Activated gamma-delta T cell treated with anti-CD3 and anti-CD28 coated beads, Interleukin-2, amount 50 U/mL, for 16 hours (primary cell): ENCODE measurements around the gene FBXO9.

Source experiments
- DNase-seq: peaks from one replicate; pipeline ENCODE4 v3.0.0-alpha.2; 2020; ENCODE audit warnings: low read depth

The FBXO9 gene

GRCh38 chr6:53065266-53066076 is at the start of gene FBXO9:
Gene FBXO9 (plus strand): TSS chr6:53065404. CDS start chr6:53065790, 386 bp downstream.
- peak; percentile 66 for DNase-seq

DNA sequence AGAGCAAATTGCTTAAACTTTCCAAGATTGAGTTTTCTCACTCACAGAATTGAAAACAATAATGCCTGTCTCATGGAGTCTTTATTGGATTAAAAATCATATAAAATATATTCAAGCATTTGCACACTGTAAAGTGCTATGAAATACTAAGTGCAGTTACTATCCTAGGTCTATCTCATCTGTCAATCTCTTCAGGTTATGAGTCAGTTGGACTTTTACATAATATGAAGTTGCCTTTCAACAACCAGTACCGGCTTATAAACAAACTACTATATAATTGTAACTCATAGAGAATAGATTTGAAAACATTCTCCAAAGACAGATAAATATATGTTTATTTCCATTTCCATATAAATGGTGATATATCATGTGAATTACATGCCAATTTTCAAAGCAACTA is 49.7 kb upstream of the FBXO9 start:
- no peak for DNase-seq

- no peak for DNase-seq
Observed at GRCh38 chr6:53018446-53018845, 46.8 kb upstream of the FBXO9 start.

DNA sequence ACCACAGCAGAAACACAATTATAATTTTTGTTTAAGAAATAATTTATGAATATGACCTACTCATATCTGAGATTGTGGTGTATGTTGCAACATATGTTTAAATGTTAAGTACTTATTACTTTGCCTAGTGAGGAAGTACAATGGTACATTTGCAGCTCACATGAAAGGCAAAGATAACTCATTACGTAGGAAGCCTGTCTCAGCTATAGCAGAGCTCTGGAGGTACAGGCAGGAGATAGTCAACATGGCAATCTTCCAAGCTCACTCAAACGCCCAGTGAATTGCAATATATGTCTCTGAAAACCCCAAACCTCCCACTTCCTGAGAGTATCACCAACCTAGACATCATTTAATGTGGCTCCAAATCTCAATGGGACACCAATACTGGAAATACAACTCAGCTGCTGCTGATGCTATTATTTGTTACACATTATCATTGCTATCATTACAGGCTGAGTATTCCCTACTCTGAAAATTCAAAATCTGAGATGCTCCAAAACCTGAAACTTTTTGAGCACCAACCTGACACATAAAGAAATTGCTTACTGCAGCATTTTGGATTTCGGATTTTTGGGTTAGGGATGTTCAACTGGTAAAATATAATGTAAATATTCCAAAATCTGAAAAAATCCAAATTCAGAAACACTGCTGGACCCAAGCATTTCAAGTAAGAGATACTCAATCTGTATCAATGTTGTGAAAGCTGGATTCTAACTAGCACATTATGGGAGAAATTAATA is 45.0 kb upstream of the FBXO9 start:
- no peak for DNase-seq

DNA sequence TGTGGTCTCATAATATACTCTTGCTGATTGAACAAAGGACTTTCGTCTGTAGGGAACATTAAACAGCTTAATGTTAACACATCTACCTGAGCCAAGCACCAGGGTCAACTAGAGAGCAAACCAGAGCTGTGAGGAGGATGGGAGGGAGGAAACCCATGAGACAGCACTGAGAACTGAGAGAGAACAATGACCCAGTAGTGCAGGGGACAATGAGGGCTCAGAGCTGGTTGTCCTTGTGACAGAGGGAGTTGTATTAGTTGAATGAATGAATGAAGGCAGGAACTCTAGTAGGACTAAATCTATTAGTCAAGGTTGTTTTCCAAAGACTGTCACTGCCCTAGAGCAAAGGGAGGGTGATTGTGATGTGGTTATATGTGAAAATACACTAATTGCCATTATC is 41.9 kb upstream of the FBXO9 start:
- no peak for DNase-seq

DNA sequence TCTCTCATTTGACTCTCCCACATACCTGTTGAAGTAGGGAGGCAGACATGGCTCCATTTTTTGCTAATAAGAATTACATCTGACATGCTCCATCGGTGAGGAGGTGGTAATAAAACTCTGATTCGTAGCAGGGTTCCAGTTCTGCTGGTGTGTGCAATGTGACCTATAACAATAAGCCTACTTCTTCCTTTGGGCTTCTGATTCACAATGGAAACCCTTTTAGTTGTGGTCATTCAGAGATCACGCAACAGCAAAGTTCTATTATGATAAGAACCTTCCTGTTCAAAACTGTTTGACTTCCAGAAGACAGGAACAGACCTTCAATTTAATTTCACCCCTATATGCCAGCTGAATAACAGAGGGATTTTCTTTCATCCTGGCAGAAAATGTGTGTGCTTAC is 38.7 kb upstream of the FBXO9 start:
- no peak for DNase-seq

- no peak for DNase-seq
Observed at GRCh38 chr6:53027131-53027718, 38.0 kb upstream of the FBXO9 start.

- DNase-seq, result no peak
Observed at GRCh38 chr6:53028467-53028866, 36.7 kb upstream of the FBXO9 start.

DNA sequence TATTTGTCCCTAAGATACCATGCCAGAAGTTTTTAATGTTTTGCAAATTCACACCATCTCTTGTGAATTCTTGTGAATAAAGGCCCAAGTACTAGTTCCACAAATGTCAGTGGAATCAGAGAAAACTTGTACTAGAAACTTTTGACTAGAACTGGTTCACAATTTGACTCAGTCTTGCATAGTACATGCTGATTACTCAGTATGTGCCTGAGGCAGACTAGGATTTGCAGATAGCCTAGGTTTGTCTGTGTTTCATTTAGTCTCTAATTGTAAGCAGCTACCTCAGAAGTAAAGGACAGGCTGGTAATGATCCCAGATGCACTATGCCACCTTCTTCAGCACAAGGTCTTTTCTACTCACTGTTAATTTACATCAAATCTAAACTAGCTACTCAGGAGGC is 35.9 kb upstream of the FBXO9 start:
- DNase-seq, result no peak

DNA sequence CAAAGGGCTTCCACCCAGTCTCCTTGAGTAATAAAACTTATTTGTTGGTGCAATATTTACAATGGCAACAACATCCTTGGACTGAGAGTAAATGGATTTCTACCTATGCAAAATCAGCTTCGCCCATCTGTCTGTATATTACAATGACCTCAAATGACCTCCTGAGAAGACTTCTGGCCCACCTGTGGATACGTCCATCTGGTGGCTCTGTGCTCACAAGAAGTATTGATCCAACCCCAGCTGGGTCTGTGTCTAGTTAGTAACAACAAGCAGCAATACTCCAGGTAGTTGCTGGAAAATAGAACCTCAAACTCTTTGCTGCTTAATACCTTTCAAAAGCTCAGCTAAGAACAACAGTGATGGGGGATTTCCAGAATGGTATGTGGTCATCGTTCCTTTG is 35.4 kb upstream of the FBXO9 start:
- no peak for DNase-seq

DNA sequence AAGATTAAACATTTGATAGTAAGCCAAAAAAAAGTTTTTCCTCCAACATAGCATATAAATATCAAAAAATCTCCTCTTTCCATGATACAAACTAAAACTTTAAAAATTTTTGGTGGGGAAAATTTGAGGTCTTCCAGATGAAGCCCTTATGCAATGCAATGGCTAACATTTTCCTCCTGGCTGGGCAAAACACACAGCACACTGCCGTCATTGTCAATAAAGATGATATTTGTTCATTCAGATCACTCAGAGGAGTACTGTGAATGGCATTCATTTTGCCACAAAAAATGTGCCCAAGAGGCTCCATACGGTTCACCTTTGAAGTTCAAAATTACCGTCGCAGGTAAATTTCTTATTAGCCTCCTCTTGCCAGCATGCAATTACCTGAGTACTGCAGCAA is 33.9 kb upstream of the FBXO9 start:
- DNase-seq, result no peak

DNA sequence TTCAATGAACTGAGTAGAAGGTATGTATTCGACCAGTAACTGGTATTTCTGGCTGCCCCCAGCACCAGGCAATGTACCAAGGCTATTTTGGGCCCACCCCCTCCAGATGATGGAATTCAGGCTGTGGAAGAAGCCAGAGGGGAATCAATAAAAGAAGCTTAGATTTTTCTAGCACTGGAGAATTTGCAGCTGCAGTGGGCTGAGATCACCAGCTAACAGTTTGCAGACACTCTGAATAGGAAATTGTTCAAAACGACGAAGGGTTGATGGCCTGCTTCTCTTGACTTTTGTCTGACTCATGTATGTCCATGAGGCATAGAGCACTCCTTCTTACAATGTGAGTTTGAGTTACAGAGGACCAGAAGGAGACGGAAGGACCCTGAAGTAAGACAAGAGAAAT is 32.4 kb upstream of the FBXO9 start:
- no peak for DNase-seq

GRCh38 chr6:53033764-53034163 is 31.4 kb upstream of the FBXO9 start:
- no peak for DNase-seq

- DNase-seq, result no peak
Observed at GRCh38 chr6:53035549-53036213, 29.5 kb upstream of the FBXO9 start.

DNA sequence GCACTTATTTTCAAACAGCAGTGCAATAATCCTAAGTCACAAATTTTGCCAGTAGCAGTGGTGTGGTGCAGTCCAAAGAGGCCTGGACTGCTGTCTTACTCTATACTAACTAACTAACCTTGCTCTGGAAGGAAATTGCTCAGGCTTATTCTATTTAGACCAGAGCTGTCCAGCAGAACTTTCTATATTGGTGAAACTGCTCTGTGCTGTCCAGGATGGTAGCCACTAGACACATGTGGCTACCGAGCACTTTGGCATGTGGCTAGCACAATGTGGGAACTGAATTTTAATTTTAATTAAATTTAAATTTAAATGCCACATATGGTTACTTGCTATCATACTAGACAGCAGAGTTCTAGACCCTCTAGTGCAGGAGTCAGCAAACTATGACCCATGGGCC is 27.1 kb upstream of the FBXO9 start:
- no peak for DNase-seq

- DNase-seq, result no peak
Observed at GRCh38 chr6:53038596-53038995, 26.6 kb upstream of the FBXO9 start.

- DNase-seq, result no peak
Observed at GRCh38 chr6:53041356-53041755, 23.8 kb upstream of the FBXO9 start.

DNA sequence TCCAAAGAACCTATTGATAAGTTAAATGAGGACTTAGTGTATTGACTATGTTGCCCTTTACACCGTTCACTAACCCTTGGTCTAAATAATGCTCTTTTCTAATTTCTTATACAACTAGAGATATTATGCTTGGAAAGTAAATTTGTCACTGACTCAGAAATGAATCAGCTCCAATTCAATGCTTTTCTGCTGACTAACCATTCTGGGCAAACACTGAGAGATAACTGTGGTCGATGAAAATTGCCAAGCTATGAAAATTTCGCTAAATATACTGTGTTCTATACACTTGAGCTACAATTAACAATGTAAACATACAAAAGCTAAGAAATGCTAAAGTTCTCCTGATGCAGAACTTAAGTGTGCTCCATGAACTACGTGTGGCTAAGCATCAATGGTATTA is 23.1 kb upstream of the FBXO9 start:
- DNase-seq, result no peak

DNA sequence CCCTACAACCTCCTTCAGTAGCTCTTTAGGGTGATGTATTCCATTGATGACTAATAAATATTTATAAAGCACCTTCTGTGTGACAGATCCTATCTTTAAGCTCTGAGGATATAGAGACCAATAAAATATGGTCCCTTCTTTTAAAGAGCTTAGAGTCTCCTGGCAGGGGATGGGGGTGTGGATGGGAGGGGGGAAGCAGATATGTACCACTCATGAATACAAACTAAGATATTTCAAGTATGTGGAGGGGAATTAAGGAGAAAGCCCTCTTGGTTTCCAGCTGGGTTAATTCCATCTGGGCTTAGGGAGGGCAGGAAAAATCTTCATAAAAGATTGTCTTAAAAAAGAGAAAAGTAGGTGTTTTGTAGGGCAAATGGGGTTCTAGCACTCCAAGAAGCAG is 21.6 kb upstream of the FBXO9 start:
- DNase-seq, result no peak

DNA sequence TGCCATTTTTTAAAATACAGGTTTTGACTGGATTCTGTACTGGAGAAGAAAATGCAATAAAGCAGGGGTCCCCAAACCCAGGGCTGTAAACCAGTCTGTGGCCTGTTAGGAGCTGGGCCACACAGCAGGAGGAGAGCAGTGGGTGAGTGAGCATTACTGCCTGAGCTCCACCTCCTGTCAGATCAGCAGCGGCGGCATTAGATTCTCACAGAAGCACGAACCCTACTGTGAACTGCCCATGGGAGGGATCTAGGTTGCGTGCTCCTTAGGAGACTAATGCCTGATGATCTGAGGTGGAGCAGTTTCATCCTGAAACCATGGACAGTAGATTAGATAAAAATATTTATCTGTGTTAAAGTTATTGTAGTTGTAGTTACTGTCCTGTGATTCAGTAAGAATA is 21.1 kb upstream of the FBXO9 start:
- no peak for DNase-seq

DNA sequence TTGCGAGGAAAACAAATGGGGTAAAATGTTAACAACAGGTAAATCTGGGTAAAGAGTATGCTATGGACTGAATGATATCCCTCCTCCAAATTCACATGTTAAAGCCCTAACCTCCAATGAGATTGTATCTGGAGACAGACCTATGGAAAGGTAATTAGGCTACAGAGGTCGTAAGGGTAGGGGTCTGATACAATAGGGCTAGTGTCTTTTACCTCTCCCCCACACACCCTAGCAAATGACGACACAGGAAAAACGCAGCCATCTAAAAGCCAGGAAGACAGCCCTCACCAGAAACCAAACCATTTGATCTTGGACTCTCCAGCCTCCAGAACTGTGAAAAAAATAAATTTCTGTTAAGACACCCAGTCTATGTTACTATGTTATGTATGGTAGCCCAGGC is 20.6 kb upstream of the FBXO9 start:
- DNase-seq, result no peak

GRCh38 chr6:53045891-53046673 is 19.1 kb upstream of the FBXO9 start:
- DNase-seq, result no peak
